ENCODE data around the gene AKAP12.
"Not testable (repeated sequence)": the region's sequence is repeated elsewhere in the genome, so short reads cannot be mapped to it uniquely, and the experiment has no call there.

AKAP12 gene

DNA sequence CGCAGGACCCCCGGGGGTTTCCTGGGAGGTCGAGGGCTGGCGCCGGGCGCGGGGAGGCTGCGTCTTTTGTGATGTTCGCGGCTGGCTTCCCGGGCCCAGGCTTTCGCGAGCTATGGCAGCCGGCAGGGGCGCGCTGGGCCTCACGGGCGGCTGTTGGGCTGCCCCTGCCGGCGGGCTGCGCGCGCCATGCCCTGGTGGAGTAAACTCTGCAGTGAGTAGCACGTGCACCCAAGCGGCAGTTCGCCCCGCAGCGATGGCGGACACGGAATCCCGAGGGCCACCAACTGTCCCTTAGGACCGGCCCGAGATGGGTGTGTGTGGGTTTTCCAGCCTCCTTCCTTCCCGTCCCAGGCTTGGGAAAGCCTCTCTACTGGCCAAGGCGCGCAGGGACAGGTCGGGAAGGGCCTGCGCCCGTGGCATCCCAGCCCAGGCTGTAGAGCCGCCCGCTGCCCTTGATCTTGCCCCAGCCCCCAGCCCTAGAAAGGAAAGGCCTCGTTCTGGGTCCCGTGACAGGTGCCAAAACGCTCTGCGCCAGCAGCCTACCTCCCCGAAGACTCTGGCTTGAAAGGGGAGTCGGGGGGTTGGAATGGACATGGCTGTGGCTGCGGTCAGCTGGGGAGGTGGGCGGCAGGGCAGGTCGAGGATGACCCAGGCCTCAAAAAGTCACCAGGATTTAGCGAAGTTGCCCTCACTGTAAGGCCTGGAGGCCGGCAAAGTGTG, 101.9 kb downstream of the AKAP12 start:
- DNase-seq (ENCODE audit: low read depth in 2 of 2) = no peak

DNA sequence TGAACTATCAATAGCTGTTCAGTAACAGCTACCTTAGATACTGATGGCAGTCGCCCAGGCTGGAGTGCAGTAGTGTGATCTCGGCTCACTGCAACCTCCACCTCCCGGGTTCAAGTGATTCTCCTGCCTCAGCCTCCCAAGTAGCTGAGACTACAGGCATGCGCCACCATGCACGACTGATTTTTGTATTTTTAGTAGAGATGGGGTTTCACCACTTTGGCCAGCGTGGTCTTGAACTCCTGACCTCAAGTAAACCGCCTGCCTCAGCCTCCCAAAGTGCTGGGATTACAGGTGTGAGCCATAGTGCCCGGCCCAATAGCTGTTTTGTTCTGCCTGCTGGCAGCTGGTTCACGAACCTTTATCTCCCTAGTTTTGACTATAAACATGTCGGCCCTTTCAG, 103.0 kb downstream of the AKAP12 start:
- not testable (repeated sequence) for DNase-seq (ENCODE audit: low read depth in 2 of 2)

DNA sequence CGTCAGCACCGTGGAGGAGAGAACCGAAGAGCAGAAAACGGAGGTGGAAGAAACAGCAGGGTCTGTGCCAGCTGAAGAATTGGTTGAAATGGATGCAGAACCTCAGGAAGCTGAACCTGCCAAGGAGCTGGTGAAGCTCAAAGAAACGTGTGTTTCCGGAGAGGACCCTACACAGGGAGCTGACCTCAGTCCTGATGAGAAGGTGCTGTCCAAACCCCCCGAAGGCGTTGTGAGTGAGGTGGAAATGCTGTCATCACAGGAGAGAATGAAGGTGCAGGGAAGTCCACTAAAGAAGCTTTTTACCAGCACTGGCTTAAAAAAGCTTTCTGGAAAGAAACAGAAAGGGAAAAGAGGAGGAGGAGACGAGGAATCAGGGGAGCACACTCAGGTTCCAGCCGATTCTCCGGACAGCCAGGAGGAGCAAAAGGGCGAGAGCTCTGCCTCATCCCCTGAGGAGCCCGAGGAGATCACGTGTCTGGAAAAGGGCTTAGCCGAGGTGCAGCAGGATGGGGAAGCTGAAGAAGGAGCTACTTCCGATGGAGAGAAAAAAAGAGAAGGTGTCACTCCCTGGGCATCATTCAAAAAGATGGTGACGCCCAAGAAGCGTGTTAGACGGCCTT, 110.0 kb downstream of the AKAP12 start:
- no peak for DNase-seq (ENCODE audit: low read depth in 2 of 2)

DNA sequence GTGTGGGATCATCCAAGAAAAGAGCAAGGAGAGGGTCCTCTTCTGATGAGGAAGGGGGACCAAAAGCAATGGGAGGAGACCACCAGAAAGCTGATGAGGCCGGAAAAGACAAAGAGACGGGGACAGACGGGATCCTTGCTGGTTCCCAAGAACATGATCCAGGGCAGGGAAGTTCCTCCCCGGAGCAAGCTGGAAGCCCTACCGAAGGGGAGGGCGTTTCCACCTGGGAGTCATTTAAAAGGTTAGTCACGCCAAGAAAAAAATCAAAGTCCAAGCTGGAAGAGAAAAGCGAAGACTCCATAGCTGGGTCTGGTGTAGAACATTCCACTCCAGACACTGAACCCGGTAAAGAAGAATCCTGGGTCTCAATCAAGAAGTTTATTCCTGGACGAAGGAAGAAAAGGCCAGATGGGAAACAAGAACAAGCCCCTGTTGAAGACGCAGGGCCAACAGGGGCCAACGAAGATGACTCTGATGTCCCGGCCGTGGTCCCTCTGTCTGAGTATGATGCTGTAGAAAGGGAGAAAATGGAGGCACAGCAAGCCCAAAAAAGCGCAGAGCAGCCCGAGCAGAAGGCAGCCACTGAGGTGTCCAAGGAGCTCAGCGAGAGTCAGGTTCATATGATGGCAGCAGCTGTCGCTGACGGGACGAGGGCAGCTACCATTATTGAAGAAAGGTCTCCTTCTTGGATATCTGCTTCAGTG, 110.8 kb downstream of the AKAP12 start:
- no peak for DNase-seq (ENCODE audit: low read depth in 2 of 2)

DNA sequence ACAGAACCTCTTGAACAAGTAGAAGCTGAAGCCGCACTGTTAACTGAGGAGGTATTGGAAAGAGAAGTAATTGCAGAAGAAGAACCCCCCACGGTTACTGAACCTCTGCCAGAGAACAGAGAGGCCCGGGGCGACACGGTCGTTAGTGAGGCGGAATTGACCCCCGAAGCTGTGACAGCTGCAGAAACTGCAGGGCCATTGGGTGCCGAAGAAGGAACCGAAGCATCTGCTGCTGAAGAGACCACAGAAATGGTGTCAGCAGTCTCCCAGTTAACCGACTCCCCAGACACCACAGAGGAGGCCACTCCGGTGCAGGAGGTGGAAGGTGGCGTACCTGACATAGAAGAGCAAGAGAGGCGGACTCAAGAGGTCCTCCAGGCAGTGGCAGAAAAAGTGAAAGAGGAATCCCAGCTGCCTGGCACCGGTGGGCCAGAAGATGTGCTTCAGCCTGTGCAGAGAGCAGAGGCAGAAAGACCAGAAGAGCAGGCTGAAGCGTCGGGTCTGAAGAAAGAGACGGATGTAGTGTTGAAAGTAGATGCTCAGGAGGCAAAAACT, 111.5 kb downstream of the AKAP12 start:
- no peak for DNase-seq (ENCODE audit: low read depth in 2 of 2)

DNA sequence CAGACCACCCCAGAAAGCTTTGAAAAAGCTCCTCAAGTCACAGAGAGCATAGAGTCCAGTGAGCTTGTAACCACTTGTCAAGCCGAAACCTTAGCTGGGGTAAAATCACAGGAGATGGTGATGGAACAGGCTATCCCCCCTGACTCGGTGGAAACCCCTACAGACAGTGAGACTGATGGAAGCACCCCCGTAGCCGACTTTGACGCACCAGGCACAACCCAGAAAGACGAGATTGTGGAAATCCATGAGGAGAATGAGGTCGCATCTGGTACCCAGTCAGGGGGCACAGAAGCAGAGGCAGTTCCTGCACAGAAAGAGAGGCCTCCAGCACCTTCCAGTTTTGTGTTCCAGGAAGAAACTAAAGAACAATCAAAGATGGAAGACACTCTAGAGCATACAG, 112.0 kb downstream of the AKAP12 start:
- no peak for DNase-seq (ENCODE audit: low read depth in 2 of 2)

DNA sequence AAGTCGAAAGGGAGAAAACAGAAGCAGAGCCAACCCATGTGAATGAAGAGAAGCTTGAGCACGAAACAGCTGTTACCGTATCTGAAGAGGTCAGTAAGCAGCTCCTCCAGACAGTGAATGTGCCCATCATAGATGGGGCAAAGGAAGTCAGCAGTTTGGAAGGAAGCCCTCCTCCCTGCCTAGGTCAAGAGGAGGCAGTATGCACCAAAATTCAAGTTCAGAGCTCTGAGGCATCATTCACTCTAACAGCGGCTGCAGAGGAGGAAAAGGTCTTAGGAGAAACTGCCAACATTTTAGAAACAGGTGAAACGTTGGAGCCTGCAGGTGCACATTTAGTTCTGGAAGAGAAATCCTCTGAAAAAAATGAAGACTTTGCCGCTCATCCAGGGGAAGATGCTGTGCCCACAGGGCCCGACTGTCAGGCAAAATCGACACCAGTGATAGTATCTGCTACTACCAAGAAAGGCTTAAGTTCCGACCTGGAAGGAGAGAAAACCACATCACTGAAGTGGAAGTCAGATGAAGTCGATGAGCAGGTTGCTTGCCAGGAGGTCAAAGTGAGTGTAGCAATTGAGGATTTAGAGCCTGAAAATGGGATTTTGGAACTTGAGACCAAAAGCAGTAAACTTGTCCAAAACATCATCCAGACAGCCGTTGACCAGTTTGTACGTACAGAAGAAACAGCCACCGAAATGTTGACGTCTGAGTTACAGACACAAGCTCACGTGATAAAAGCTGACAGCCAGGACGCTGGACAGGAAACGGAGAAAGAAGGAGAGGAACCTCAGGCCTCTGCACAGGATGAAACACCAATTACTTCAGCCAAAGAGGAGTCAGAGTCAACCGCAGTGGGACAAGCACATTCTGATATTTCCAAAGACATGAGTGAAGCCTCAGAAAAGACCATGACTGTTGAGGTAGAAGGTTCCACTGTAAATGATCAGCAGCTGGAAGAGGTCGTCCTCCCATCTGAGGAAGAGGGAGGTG, 112.9 kb downstream of the AKAP12 start:
- DNase-seq (ENCODE audit: low read depth in 2 of 2) = no peak

DNA sequence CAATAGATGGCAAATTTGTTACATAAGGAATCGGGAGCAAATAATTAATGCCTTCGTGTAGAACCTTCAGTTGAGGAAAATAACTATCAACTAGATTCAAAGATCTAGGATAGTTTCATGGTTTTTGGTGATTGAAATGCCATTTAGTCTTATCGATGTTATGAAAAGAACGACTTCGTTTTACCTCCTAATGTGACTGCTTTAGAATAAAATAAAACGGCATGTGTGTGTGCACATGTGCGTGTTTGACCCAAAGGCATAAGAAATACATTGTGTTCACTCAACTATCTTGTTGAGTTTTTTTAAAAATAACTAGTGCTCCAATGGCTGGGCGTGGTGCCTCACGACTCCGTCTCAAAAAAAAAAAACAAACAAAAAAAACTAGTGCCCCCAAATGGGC, 114.0 kb downstream of the AKAP12 start:
- no peak for DNase-seq (ENCODE audit: low read depth in 2 of 2)

DNA sequence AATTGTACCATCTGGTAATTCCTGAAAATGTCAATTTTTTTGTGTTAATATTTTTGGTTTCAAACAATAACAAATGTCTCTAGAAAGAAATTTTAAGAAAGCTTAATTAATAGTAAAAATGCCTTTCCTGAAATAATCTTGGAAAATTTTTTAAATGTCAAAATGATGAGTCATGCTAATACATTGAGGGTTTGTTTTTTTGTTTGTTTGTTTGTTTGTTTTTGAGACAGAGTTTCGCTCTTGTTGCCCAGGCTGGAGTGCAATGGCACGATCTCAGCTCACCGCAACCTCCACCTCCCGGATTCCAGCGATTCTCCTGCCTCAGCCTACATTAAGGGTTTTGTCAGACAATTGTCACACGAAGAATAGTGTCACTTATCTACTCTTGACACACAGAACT, 117.2 kb downstream of the AKAP12 start:
- not testable (repeated sequence) for DNase-seq (ENCODE audit: low read depth in 2 of 2)

DNA sequence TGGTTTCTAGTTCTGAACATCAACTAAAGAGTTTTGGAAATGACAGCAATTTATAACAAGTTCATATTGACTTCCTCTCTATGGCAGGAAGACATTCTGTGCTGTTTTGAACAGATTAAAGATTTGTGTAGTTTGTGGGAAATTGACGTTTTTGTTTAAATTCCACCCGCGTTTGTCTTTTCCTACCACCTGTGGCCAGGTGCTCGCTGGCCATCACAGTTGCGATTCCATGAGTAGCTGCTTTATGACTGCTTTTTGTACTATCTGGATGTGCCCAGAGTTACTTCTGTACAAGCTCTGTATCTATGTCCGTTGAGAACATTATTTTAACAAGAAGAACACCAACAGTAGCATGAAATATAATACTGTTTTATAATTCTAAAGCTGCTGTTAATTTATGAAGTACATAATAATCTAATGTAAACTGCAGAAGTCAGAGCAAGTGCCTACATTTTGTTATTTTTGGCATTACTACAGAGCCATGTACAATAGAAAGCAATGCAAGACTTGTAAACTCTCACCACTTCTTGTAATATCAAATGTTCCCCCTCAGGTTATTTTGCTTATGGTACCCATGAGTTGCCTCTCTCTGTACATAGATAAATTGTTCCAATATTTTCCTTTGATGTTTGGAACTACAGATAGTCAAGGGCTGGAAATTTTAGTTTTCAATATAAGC, 118.1 kb downstream of the AKAP12 start:
- DNase-seq (ENCODE audit: low read depth in 2 of 2) = no peak

DNA sequence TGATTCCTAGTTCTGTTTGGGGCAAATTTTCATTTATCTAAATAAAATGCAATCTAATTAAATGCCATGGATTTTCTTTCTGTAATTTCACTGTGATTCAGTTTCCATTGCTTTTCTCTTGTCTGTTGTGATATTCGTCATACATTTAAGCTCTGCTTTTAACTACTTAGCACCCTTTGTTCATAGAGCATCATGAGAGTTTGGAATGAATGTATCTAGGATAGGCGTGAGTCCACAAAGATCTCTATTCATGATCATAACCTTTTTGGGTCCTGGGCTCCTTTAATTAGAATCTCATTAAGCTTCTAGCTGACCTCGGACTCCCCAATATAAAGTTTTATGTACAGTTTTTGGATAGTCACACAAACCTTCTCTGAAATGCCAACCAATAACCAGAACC, 118.7 kb downstream of the AKAP12 start:
- DNase-seq (ENCODE audit: low read depth in 2 of 2) = no peak

DNA sequence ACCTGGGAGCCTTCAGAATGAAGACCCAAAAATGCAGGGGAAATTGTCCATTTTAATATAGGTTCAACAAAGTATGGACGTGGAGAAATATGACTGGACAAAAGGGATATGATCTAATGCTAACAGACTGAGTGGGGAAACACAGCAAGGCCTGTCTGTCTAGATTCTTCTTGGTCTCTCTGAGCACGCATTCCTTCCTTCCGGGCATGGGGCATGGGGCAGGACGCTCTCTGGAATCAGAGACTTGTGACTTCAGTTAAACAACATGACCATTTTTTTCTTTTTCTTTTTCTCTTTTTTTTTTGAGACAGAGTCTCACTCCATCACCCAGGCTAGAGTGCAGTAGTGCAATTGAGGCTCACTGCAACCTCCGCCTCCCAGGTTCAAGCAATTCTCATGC, 119.7 kb downstream of the AKAP12 start:
- no peak for DNase-seq (ENCODE audit: low read depth in 2 of 2)

DNA sequence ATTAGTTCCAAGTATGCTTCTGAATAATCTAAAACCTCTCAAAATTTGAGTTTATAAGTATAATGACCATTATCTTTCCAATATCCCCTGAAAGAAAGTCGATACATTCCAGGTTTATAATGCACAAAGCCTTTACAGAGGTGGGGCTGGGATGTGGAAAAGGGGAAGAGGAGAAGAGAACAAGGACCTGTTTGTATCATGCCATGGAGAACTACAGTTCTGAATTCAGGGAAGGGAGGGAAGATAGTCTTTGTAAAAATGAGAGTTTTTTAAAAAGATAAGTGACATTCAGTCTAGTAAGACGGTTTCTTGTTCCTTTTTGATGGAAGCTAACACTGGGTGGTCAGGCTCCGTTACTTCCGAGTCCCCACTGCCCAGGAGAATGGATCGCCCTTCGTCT, 125.5 kb downstream of the AKAP12 start:
- DNase-seq (ENCODE audit: low read depth in 2 of 2) = no peak

DNA sequence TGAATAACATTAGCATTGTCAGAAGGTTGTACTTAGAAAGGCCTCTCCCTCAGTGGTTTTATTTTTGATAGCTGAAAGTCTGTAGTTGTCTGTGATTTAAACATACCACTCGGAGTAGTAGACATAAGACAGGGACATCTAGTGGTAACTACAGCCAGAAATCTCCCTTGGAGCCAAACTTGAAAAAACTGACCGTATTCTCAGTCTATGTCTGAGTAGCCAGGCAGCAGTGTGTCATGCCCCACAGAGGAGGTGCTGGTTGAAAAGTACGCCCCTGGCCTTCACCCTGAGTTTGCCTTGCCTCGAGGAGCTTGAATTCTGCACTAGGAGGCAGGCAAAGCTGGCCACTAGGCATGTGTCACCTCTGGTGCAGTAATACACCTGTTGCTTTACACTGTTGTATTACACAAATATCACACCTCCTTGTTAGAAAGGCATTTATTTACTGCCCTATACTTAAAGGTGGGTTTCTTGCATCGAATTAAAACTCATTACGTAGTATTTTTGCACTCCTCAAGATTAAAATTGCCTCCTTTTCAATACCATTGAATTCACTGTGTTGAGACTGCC, 130.8 kb downstream of the AKAP12 start:
- no peak for DNase-seq (ENCODE audit: low read depth in 2 of 2)

DNA sequence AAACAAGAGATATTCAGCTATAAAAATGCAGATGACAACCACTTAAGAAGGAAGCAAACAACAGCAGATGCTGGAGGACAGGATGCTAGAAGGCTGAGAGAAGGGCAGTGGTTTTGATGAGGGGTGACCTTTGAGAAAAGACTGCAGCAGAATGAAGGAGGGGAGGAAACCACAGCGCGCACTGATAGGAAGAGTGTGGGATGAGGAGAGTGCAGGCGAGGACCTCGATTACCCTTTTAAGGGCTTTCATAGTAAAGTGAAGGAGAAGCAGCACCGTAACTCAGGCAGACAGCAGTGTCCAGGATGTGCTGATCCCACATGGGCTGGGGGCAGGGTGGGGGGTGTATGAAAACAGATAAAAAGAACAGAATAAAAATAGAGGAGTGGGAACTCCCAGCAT, 132.4 kb downstream of the AKAP12 start:
- DNase-seq (ENCODE audit: low read depth in 2 of 2) = no peak

DNA sequence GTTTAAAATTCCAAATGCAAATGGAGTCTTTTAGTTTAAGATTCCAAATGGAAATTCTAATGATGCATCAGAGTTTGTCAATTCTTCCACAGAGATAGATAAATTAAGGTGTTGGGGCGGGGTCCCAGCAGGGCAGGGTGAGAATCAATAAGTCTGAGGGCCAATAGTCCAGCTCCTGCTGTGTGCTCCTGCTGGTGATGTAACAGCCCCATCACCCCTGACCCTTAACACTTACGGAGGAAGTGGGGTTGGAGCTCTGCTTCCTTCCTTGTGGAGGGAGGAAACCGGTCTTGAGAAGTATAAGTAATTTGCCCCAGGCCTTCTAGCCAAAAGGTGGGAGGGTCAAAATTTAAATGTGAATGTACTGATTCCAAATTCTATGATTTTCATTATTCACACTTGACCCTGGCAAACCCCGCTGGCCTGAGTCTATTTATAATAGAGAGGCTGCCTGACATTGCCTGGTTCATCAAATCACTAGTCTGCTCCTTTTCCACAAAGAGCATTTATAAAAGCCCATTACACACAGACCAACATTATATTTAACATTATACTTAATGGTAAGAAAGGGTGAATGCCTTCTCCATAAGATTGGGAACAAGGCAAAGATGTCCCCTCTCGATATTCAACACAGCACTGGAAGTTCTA, 134.4 kb downstream of the AKAP12 start:
- DNase-seq (ENCODE audit: low read depth in 2 of 2) = no peak

DNA sequence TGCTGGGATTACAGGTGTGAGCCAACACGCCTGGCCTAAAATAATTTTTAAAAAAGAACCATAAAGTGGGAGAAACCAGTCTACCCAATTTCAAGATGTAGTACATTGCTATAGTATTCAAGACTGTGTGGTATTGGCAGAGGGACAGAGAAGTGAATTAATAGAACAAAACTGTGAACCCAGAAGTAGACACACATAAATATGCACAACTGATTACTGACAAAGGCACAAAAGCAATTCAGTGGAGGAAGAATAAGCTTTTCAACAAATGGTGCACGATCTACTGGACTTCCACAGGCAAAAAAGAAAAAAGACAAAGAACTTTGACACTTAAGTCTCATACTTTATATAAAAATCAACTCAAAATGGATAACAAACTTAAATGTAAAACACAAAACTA, 136.1 kb downstream of the AKAP12 start:
- no peak for DNase-seq (ENCODE audit: low read depth in 2 of 2)

DNA sequence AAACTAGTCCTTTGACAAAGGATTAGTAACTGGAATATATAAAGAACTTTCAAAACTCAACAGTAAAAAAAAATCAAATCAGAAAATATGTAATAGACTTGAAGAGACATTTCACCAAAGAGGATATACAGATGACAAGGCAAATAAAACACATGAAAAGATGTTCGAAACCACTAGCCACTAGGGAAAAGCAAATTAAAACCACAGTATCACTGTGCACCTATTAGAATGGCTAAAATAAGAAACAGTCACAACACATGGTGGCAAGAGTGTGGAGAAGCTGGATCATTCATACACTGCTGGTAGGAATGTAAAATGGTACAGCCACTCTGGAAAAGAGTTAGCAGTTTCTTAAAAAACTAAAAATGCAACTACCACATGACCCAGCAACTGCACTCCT, 136.7 kb downstream of the AKAP12 start:
- no peak for DNase-seq (ENCODE audit: low read depth in 2 of 2)

DNA sequence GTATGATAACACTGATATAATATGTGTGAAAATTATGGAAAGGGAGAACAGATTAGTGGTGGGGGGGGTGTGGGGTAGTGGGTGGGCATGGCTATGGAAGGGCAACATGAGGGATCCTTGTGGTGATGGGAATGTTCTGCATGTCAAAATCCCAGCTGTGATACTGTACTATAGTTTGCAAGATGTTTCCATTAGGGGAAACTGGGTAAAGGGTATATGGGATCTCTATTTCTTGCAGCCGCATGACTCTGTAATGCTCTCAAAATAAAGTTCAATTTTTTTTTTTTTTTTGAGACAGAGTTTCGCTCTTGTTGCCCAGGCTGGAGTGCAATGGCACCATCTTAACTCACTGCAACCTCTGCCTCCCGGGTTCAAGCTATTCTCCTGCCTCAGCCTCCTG, 137.3 kb downstream of the AKAP12 start:
- DNase-seq (ENCODE audit: low read depth in 2 of 2) = no peak
